NK-92 (cell line): Measurements from ENCODE around the gene GLDN.
"Not testable (repeated sequence)": the region's sequence is repeated elsewhere in the genome, so short reads cannot be mapped to it uniquely, and the experiment has no call there.

Experiments
- DNase-seq: peaks from one replicate; lab custom pipeline; 2025; ENCODE audit not compliant: unreplicated experiment; lab: John Stamatoyannopoulos, UW

GLDN gene

DNA sequence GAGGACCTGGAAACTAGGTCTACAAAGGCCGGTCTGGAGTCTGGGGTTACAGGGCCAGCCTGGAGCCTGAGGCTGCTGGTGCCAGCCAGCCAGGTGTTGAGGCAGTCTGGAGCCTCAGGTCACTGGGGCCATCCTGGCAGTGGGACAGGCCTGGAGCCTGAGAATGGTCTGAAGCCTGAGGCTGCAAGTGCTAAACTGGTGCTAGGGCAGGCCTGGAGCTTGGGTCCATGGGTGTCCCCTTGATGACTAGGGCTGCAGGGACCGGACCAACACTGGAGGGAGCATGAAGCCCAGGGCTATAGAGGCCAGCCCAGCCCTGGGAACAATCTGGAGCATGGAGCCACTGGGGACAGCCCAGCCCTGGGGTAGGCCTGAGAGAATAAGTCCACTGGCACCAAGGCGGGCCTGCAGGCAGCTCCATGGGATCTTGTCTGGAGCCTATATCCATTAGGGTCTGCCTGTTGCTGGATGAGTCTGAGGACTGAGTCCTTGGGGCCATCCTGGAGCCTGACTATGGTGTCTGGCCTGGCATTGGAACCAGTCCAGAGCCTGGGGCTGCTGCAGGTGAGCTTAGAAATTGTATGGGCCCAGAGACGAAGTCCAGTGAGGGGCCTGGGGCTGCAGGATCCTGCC is 101.9 kb downstream of the GLDN start:
- DNase-seq: no peak

DNA sequence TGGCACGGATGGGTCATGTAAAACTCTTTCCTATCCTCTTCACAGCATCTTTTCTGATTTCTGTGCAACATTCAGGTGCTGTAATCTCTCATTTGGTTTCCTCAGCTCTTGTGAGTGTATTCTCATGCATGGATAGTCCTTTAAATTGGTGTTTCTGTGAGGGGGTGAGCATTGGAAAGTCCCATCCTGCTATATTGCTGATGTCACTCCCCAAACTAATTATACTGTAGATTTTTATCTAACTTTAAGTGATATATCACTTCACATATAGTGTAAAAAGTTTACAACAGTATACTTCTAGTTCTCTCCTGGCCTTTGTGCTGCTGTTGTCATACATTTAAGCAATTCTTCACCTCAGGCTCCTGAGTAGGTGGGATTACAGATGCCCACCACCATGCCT is 102.7 kb downstream of the GLDN start:
- no peak for DNase-seq

DNA sequence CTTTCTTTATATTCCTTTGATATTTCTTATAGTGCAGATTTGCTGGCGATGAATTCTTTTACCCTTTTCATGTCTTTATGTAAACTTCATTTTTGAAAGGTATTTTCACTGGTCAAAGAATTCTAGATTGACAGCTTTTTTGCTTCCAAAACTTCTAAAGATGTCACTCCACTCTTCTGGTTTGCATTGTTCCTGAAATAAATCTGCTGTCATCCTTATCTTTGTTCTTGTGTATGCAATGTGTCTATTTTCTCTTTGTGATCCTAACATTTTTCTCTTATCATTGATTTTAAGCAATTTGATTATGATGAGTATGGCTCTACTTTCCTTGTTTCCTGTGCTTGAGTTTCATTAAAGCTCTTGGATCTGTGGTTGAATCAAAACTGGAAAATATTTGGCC is 103.4 kb downstream of the GLDN start:
- DNase-seq: no peak

DNA sequence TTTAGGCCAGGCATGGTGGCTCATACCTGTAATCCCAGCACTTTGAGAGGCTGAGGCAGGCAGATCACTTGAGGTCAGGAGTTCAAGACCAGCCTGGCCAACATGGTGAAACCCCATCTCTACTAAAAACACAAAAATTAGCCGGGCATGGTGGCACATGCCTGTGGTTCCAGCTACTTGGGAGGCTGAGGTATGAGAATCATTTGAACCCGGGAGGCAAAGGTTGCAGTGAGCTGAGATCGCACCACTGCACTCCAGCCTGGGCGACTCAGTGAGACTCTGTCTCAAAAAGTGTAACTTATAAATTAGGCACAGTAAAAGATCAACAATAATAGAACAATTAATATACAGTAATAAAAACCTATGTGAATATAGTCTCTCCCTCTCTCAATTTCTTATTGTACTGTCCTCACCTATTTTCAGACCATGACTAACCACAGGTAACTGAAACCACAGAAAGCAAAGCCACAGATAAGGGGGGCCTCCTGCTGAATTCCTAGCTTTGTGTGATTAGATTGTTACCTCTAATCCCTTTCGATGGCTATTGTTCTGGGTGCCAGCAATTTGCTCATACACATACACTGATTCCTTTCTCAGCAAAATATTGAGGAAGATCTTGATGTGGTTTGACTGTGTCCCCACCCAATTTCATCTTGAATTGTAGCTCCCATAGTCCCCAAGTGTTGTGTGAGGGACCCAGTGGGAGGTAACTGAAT is 104.7 kb downstream of the GLDN start:
- not testable (repeated sequence) for DNase-seq

DNA sequence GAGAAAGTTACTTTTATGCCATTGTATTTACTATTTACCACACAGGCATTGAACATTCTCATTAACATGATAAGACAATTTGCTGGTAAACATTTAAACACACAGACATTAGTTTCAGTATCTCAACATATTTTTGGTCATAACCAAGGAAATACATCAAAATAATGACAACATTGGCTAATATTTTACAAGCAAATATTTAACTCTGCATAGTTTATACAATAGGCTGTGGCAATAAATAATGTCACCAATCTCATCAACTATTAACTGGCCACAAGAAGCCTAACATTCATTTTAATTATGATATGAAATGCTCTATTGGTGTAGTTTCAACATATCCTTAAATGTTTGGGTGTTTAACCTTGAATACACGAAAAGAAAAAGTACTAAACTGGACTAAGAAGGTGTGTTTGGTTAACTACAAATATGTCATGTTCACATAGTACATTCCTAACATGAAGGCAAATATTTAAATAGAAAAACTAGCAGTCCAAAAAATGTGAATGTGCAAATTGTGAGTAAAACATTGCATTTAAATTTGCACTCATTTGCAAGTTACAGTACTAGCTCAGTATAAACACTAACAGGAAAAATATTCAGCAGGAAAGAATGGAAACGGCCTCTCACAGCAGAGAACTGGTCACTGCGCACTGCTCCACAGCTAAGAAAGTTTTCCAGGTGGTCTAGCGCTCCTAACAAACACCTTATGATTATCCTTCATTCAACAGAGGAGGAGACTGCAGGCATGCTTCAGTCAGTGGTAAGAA is 106.6 kb downstream of the GLDN start:
- DNase-seq: no peak

DNA sequence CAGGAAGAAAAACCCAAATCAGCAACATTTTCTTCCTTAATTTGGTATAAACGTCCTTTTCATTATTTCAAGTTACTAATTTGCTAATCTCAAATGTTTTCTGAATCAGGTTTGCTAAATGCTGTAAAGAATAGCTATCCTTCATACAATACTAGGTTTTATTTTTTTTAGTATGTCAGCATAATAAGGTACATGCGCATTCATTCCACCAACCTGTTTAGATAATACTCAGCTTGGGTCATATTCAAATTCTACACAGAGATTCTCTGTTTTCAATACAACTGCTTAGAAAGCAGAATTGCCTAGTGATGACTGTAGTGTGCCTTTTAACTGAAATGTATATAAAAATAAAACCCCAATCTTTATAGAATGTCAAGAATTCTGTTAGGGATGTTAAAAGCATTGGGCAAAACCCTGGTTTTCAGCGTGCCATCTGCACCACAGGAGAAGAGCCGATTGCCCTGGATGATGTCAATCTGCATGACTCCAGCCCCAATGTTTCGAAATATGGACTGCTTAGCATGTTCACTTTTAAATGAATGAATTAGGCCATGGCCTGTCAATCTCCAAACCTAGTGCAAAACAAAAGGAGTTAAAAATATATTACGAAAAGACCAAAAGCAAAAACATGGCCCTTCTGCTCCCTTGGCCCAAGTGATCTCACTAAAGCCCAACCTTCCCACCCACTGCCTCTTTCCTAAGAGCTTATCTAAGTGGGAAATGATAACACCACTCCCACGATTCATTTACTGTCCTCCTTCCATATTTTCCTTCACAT is 107.4 kb downstream of the GLDN start:
- DNase-seq: no peak

DNA sequence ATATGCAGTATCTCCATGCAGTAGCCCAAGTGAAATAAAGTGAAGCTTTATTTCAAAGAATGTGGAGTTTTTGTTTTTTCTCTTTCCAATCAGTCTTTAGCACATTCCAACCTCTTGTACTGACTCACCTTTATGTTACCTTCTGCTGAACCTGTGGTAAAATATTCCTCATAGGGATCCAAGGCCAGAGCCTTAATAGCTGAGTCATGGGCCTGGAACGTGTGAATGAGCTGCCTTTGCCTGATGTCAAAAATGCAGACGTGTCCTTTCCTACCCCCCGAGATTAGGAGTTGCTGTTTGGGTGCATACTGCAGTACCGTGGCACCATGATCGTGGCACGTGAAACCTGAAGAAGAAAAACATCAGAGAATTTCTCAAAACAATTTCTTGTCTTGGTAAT is 108.5 kb downstream of the GLDN start:
- DNase-seq: no peak
